Skin of body (tissue), 2 donors: ENCODE data around the gene CSAD. TPM values are rescaled to one million over a fixed set of nuclear protein-coding genes. Genes with fewer than 3 reads are reported as not detected.
"Not testable (repeated sequence)": the region's sequence is repeated elsewhere in the genome, so short reads cannot be mapped to it uniquely, and the experiment has no call there.

Experiments
- DNase-seq: peaks from one replicate; lab custom pipeline; 2025; lab: John Stamatoyannopoulos, UW
- total RNA-seq: library from RNA; depleted of rRNA; stranded (reverse); fragments of >200 nt; gene quantifications from one replicate; pipeline ENCODE4 v1.2.3, GENCODE V29; 2014

The CSAD gene
- total RNA-seq, 1 donor from 2014 or later: 75.0 TPM

- no peak for DNase-seq
Measured at GRCh38 chr12:53147653-53148052, 33.1 kb downstream of the CSAD start.

- no peak for DNase-seq
Measured at GRCh38 chr12:53147181-53147580, 33.5 kb downstream of the CSAD start.

GRCh38 chr12:53145383-53146260 is 35.1 kb downstream of the CSAD start:
- no peak for DNase-seq

- DNase-seq: no peak
Measured at GRCh38 chr12:53143355-53143754, 37.4 kb downstream of the CSAD start.

GRCh38 chr12:53133722-53134121 is 47.0 kb downstream of the CSAD start:
- no peak for DNase-seq

- DNase-seq: no peak
Measured at GRCh38 chr12:53131844-53132243, 48.9 kb downstream of the CSAD start.

- DNase-seq: no peak
Measured at GRCh38 chr12:53128780-53129569, 51.8 kb downstream of the CSAD start.

GRCh38 chr12:53127169-53127568 is 53.6 kb downstream of the CSAD start:
- no peak for DNase-seq

- DNase-seq: no peak
Measured at GRCh38 chr12:53124352-53124723, 56.4 kb downstream of the CSAD start.

GRCh38 chr12:53123578-53124351 is 57.0 kb downstream of the CSAD start:
- no peak for DNase-seq

- no peak for DNase-seq
Measured at GRCh38 chr12:53122961-53123468, 57.7 kb downstream of the CSAD start.

- no peak for DNase-seq
Measured at GRCh38 chr12:53120685-53121525, 59.8 kb downstream of the CSAD start.

GRCh38 chr12:53118751-53119300 is 61.9 kb downstream of the CSAD start:
- DNase-seq: no peak

- DNase-seq: no peak
Measured at GRCh38 chr12:53115891-53116648, 64.7 kb downstream of the CSAD start.

GRCh38 chr12:53115112-53115890 is 65.4 kb downstream of the CSAD start:
- no peak for DNase-seq

GRCh38 chr12:53113951-53114350 is 66.8 kb downstream of the CSAD start:
- no peak for DNase-seq

- no peak for DNase-seq
Measured at GRCh38 chr12:53113136-53113705, 67.5 kb downstream of the CSAD start.

GRCh38 chr12:53112431-53112830 is 68.3 kb downstream of the CSAD start:
- not testable (repeated sequence) for DNase-seq
